ENCODE measurements around the gene MICALL2. TPM values are rescaled to one million over a fixed set of nuclear protein-coding genes. Genes with fewer than 3 reads are reported as not detected.

The MICALL2 gene
- total RNA-seq, 1 donor from 2014 or later, result 18.9 TPM

DNA sequence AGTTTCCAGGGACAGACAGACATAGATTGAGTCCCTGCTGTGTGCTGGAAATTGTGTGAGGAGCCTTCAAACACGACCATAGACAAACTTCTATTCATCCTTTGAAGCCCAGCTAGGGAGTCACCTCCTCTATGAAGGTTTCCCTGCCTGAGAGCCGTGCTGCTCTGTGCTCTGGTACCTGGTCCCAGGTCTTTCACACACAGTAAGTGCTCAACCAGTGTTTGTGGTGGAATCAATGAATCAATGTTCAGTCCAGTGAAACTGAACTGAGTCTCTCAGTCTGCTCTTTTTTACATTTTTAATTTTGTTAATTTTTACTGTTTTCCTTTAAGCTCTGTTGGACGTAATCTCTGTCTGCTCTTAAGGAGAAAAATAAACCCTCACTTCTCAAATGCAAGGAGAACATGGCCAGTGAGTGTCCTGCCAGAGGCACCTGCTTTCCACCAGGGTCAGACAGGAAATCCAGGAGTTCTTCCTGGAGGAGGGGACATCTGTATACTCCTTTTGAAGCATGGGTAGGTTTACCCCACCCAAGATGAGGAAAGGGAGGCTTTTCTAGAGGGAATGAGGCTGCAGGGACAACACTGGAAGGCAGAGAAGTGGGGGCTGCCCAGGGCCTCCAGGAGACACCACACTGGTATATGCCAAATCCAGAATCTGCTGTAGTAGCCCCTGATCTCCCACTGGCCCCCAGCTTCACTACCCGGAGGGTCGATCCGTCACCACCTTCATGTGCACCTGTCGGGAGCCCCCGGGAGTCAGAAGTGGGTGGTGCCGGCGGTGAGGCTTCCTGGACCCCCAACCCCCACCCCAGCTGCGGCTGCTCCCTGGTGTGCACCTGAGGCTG is 56.3 kb downstream of the MICALL2 start:
- Mint-ChIP-seq H3K36me3 (peaks cover 3% of the 10 kb centered on the region), H3K27ac (no peak overlapping the region), H3K27me3 (ENCODE audit: low read depth) (peaks cover 91% of the 10 kb centered on the region), H3K9me3 (peaks cover 3% of the 10 kb centered on the region), H3K4me3 (no peak overlapping the region), H3K4me1 (peaks cover 5% of the 10 kb centered on the region)
- TF ChIP-seq CTCF (IDR thresholded peaks at IDR 0.05; ENCODE audit: unreplicated experiment), result no peak
- no peak for DNase-seq (ENCODE audit: low spot score in 2 of 2, unreplicated experiment in 2 of 2)

DNA sequence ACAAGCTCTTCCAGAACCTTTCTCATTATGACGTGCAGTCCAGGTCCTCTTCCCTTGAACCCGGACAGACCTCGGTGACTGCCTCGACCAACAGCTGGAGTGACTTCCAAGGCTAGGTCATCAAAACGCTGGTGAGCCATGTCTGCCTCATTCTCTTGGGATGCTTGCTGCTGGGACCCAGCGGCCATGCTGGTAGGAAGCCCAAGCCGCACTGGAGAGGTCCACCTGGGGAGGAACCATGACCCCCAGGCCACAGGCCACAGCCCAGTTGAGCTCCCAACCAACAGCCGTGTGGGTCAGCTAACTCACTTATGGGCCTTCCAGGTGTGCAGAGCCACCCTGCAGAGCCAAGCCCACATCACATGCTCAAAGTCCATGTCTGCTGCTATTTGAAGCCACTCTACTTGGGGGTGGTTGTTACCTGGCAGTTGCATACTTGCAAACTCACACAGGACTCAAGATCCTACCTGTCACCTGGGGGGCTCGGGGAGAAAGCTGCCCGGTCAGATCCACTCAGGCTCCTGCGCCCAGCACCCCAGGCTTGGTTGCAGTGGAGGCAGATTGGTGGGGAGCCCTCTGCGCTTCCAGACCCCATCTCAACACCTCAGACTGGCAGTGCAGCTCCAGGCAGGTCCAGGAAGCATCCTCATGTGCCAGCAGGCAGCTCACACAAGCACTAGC is 57.0 kb downstream of the MICALL2 start:
- H3K27me3 Mint-ChIP-seq (ENCODE audit: low read depth), result peaks cover 95% of the 10 kb centered on the region

DNA sequence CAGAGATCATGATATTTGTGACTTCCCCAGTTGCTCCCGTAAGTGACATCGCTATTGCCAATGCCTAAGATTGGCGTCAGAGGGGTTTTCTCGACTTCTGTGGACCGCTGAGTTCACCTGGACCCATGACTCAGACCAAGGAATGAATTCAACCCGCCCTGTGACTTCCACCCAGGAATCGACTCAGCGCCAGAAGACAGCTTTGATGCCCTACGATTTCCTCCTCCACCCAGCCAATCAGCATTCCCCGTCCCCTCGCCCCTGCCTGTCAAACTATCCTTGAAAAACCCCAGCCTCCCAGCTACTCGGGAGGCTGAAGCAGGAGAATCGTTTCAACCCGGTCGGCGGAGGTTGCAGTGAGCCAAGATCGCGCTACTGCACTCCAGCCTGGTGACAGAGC is 58.3 kb downstream of the MICALL2 start:
- Mint-ChIP-seq H3K27ac (no peak overlapping the region), H3K4me1 (peaks cover 5% of the 10 kb centered on the region), H3K9me3 (peaks cover 3% of the 10 kb centered on the region), H3K36me3 (peaks cover 3% of the 10 kb centered on the region), H3K4me3 (no peak overlapping the region), H3K27me3 (ENCODE audit: low read depth) (peaks cover 91% of the 10 kb centered on the region)
- no peak for DNase-seq (ENCODE audit: low spot score in 2 of 2, unreplicated experiment in 2 of 2)
- no peak for TF ChIP-seq CTCF (IDR thresholded peaks at IDR 0.05; ENCODE audit: unreplicated experiment)

More for the DNA sequence above, 57.0 kb downstream of the MICALL2 start:
- H3K4me3 Mint-ChIP-seq, result no peak overlapping the region
- no peak for DNase-seq (ENCODE audit: low spot score in 2 of 2, unreplicated experiment in 2 of 2)
- no peak overlapping the region for H3K27ac Mint-ChIP-seq
- peaks cover 5% of the 10 kb centered on the region for H3K4me1 Mint-ChIP-seq
- peaks cover 3% of the 10 kb centered on the region for H3K36me3 Mint-ChIP-seq
- H3K9me3 Mint-ChIP-seq, result peaks cover 3% of the 10 kb centered on the region
- TF ChIP-seq CTCF (IDR thresholded peaks at IDR 0.05; ENCODE audit: unreplicated experiment), result no peak

GRCh38 chr7:1400371-1400770 is 58.9 kb downstream of the MICALL2 start:
- Mint-ChIP-seq H3K9me3 (peaks cover 3% of the 10 kb centered on the region), H3K4me1 (peaks cover 5% of the 10 kb centered on the region), H3K4me3 (no peak overlapping the region), H3K27ac (no peak overlapping the region), H3K36me3 (peaks cover 3% of the 10 kb centered on the region), H3K27me3 (ENCODE audit: low read depth) (peaks cover 86% of the 10 kb centered on the region)
- DNase-seq (ENCODE audit: low spot score in 2 of 2, unreplicated experiment in 2 of 2), result no peak
- TF ChIP-seq CTCF (IDR thresholded peaks at IDR 0.05; ENCODE audit: unreplicated experiment), result no peak

GRCh38 chr7:1397491-1398327 is 61.6 kb downstream of the MICALL2 start:
- no peak overlapping the region for H3K4me3 Mint-ChIP-seq
- H3K27me3 Mint-ChIP-seq (ENCODE audit: low read depth), result peaks cover 79% of the 10 kb centered on the region
- H3K4me1 Mint-ChIP-seq, result no peaks in the 10 kb centered on the region
- H3K36me3 Mint-ChIP-seq, result peaks cover 3% of the 10 kb centered on the region
- DNase-seq (ENCODE audit: low spot score in 2 of 2, unreplicated experiment in 2 of 2), result no peak
- H3K27ac Mint-ChIP-seq, result no peak overlapping the region
- peaks cover 3% of the 10 kb centered on the region for H3K9me3 Mint-ChIP-seq
- no peak for TF ChIP-seq CTCF (IDR thresholded peaks at IDR 0.05; ENCODE audit: unreplicated experiment)
